Measurements from ENCODE around the gene FDXR. TPM values are rescaled to one million over a fixed set of nuclear protein-coding genes. Genes with fewer than 3 reads are reported as not detected.

FDXR gene
- total RNA-seq, 2 donors from 2014 or later, result 17.7 to 26.9 TPM

DNA sequence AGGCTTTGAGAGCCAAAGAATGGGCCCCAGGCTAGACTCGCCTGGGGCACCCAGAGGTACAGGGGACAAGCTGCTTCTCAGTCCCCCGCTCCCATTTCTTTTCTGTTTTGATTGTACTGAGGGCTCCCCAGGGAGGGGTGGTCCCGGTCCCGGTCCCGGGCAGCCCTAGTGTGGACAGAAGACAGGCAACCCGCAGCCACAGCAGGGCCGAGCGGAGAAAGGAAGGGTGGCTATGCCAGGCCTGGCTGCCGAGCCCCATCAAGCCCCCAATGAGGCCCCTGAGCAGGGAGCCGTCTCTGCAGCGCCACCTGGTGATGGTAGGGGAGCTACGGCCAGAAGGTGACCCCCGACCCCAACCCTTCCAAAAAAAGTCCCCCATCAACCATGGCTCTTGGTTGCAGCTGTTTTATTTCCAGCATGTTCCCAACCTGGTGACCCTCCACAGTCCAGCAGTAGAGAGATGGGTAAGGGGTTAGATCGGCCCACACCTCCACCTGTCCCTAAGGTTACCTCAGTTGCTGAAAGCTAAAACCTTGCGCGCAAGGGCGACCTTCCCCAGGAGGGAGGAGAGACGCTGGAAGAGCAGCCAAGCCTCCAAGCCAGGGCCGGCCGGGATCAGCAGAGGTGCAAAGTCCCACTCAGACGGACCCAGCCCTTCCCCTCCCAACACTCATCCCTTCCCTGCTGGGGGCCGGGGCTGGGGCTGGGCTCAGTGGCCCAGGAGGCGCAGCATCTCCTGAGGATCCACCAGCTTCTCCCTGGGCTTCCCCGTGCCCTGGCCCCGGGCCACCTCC, 10.5 kb downstream of the FDXR start:
- intact Hi-C loops (cut with DNase I), result loop anchor here (5.0 kb wide), 1 partner anchor 120 kb away; no protein-coding TSS in a partner anchor
- no peaks in the 10 kb centered on the region for H3K36me3 ChIP-seq
- H3K9me3 ChIP-seq, result no peaks in the 10 kb centered on the region
- H3K27me3 ChIP-seq, result peaks cover 41% of the 10 kb centered on the region
- no peak overlapping the region for H3K27ac ChIP-seq
- TF ChIP-seq, protein P1, sequence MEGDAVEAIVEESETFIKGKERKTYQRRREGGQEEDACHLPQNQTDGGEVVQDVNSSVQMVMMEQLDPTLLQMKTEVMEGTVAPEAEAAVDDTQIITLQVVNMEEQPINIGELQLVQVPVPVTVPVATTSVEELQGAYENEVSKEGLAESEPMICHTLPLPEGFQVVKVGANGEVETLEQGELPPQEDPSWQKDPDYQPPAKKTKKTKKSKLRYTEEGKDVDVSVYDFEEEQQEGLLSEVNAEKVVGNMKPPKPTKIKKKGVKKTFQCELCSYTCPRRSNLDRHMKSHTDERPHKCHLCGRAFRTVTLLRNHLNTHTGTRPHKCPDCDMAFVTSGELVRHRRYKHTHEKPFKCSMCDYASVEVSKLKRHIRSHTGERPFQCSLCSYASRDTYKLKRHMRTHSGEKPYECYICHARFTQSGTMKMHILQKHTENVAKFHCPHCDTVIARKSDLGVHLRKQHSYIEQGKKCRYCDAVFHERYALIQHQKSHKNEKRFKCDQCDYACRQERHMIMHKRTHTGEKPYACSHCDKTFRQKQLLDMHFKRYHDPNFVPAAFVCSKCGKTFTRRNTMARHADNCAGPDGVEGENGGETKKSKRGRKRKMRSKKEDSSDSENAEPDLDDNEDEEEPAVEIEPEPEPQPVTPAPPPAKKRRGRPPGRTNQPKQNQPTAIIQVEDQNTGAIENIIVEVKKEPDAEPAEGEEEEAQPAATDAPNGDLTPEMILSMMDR (IDR thresholded peaks at IDR 0.05), result peak; percentile 33
- H3K4me3 ChIP-seq, result no peak overlapping the region
- no peak overlapping the region for H3K9ac ChIP-seq (ENCODE audit: low read depth in 2 of 2, low read length in 2 of 2)
- H3K4me1 ChIP-seq, result peaks cover 9% of the 10 kb centered on the region
- peak; percentile 56 for DNase-seq

DNA sequence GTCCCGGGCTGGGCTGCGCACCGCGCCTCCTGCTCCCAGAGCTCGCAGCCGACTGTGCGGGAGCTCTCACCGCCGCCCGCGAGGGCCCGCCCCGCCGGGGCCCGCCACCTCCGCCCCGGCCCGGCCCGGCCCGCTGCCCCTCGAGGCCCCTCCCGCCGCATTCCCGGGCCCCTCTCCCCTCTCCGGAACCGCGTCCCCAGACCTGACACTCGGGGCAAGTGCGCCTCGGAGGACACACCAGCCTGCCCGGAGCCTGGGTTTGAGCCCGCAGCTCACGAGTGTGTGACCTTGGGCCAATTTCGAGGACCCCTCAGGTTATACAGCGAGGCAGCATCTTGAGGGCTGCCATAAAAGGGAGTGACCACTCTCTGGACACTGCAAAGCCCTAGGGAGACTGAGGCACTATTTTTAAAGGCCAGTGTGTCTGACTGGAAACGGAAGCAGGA, 11.1 kb downstream of the FDXR start:
- intact Hi-C loops (cut with DNase I), result loop anchor here (5.0 kb wide), 1 partner anchor 119 kb away; no protein-coding TSS in a partner anchor
- H3K27me3 ChIP-seq, result peaks cover 41% of the 10 kb centered on the region
- H3K9ac ChIP-seq (ENCODE audit: low read depth in 2 of 2, low read length in 2 of 2), result no peak overlapping the region

DNA sequence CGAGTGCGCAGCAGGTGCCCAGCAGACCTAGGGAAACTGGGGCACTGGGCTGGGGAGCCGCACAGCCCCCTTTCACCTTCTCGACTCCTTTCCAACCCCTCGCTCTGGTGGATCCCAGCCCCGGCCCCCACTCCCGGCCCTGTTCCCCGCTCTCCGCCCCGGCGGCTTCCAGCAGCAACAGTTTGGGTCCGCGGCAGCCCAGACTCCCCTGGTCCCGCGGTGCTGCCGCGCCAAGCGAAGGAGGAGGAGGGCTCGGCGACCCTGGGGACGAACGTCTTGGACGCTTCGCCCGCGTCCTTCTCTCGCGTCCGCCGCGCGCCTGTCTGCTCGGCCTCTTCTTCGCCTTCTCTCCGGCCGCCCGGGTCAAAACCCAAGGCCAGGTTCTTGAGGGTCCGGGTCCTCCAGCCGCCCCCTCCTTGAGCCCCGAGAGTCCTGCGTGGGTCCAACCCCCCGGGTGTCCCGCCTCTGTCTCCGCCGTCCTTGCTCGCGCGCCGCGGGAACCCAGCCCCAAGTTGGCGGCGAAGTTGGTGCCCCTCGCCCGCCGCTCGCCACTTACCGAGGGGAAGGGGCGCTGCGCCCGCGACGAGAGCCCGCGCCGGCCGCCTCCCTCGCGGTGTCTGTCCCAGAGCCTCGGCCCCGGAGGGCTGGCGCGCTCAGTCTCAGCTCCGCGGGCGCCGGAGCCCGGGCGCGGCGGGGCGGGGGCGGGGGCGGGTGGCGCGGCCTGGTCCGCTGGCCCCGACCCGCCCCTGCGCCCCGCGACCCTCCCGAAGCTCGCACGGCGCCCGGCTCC, 11.7 kb downstream of the FDXR start:
- H3K36me3 ChIP-seq, result no peaks in the 10 kb centered on the region
- no peak overlapping the region for H3K9ac ChIP-seq (ENCODE audit: low read depth in 2 of 2, low read length in 2 of 2)
- DNase-seq, result no peak
- intact Hi-C loops (cut with DNase I), result loop anchor here (5.0 kb wide), 1 partner anchor 119 kb away; no protein-coding TSS in a partner anchor
- H3K4me3 ChIP-seq, result peak overlapping the region; percentile 11
- H3K9me3 ChIP-seq, result no peaks in the 10 kb centered on the region
- no peak overlapping the region for H3K27ac ChIP-seq
- TF ChIP-seq, protein P1 (IDR thresholded peaks at IDR 0.05), result no peak
- H3K27me3 ChIP-seq, result peaks cover 41% of the 10 kb centered on the region
- peaks cover 9% of the 10 kb centered on the region for H3K4me1 ChIP-seq

More for the DNA sequence above, 11.1 kb downstream of the FDXR start:
- Histone ChIP-seq H3K27ac (no peak overlapping the region), H3K4me3 (no peak overlapping the region), H3K4me1 (peaks cover 9% of the 10 kb centered on the region), H3K9me3 (no peaks in the 10 kb centered on the region), H3K36me3 (no peaks in the 10 kb centered on the region)
- TF ChIP-seq, protein P1 (IDR thresholded peaks at IDR 0.05), result no peak
- DNase-seq, result no peak

DNA sequence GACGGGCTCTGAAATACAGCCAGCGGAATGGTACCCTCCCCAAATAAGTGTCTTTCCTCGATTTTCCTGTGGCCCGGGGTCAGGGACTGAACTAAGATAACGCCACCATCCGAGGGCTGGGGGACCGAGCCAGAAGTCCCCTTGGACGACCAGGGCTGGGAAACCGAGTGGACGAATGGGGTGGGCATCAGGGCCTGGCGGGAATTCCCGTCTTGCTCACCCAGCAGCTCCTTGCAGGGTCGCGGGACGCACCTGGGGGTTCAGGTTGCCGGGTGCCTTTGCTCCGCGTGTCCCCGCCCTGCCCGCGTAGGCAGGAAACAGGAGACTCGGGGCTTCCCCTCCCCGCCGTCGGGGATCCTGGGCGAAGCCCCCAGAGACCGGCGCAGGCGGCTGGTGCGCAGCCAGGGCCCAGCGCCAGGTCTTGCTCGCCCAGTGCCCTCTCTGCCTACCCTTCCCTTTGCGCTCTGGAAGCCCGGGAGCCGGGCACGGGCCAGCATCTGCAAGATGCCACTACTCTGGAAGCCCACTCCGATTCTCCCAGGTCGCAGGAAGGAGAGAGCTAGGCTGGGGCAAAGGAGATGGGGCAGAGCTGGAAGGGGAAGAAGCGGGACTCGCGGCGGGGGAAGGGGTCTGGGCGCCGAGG, 12.4 kb downstream of the FDXR start:
- Histone ChIP-seq H3K27ac (no peak overlapping the region), H3K9me3 (no peaks in the 10 kb centered on the region), H3K27me3 (peaks cover 41% of the 10 kb centered on the region), H3K9ac (ENCODE audit: low read depth in 2 of 2, low read length in 2 of 2) (no peak overlapping the region), H3K4me1 (peaks cover 9% of the 10 kb centered on the region), H3K4me3 (no peak overlapping the region), H3K36me3 (no peaks in the 10 kb centered on the region)
- no peak for DNase-seq
- intact Hi-C loops (cut with DNase I), result loop anchor here (5.0 kb wide), 1 partner anchor 118 kb away; no protein-coding TSS in a partner anchor
- TF ChIP-seq, protein P1 (IDR thresholded peaks at IDR 0.05), result no peak

Data from colonic mucosa (tissue), 4 donors.